Activated T-cell treated with anti-CD3 and anti-CD28 coated beads for 1 hour (primary cell): Measurements from ENCODE around the gene TOM1L2.
"Not testable (repeated sequence)": the region's sequence is repeated elsewhere in the genome, so short reads cannot be mapped to it uniquely, and the experiment has no call there.

Source experiments
- DNase-seq: peaks from one replicate; pipeline ENCODE4 v3.0.0-alpha.2; 2020; ENCODE audit warnings: low read depth

The TOM1L2 gene

DNA sequence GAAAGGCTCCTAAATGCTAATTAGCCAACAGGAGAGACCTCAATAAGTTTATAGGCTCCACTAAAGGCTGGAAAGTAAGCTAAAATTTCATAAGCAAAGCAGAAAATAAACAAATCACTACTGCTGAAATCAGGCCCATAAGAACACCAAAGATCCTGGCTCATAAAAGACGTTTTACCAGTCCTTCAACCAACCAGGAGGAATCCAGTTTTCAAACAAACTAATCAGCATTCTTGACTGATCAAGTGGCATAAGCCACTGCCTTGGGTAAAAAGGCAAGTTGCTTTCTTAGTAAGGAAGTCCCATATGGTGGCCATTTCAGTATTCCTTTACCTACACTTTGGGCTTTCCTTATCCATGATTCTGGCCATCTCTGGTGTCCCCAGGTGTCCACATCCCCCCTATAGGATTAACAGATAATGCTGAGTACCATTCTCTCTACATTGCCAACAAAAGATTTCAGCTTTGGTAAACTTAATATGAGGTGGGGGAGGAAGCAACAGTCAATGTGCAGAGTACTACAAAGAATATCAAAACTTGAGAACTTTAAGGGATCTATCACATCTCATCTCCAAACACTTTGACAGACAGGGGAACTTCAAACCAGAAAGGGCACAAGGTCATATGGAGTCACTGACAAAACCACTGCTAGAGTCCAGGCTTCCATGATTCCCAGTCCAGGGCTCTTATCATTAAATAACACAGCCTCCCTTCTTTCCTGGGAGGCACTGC, 1.3 kb downstream of the TOM1L2 start:
- DNase-seq: no peak

DNA sequence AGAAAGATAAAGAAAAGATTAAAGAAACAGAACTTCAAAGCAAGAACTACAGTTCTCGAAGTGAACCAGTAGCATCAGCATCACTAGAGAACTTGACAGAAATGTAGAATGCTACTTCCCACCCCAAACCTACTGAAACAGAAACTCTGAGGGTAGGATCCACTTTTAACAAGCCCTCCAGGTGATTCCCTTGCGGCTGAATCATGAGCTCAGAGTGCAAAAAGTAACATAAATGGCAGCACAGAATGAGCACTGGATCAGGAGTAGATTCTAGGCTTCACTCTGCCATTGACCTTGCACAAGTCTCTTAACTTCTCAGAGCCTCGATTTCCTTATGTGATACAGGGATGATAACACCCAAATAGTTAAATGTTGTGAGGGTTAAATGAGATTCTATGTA, 5.8 kb downstream of the TOM1L2 start:
- DNase-seq: no peak

GRCh38 chr17:17965152-17965721, 7.0 kb downstream of the TOM1L2 start:
- no peak for DNase-seq

DNA sequence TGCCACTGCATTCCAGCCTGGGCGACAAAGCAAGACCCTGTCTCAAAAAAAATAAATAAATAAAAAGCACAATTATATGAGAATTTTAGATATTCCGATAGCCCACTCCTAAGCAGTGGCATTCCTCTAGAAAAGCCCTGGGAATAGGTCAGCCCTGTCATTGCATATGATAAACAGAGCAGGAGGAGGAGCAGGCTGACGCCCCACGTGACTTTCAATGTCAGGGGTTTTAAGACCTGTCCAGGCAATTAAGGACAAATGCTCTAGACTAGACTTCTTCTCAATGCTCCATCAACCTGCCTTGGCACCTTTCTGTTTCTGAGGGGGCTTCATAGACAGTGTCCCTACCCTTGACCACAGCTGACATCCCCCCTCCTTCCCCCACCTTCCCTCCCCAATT, 7.5 kb downstream of the TOM1L2 start:
- DNase-seq: no peak

DNA sequence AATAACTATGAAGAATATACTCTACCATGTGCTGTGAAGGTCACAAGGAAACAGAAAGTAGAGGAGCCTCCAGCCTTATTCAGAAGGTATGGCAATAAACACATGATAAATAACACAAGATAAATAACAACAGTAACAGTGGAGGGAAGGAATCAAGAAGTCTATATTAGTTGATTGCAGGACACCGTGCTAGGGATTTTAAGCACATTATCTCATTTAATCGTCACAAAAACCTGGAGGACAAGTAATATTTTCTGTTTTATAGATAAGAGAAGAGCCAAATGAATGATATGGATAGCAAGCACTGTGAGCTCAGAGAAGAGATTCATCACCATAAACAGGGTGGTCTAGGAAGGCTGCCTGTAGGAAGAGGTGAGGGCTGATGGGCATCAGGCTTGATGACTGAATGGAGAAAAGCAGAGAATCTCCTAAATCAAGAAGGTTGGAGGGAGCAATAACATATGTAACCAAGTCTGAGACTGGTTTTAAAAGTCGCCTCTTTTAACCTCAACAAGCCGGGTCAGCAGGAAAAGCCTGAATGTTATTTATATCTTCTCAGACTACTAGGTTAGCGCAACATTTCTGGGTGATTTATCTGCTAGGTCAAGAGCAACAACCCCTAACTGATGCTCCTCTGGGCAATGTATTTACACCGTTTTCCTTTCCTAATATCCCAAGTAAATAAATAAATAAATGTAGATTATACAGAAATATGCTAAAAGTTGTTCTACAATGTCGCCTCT, 8.3 kb downstream of the TOM1L2 start:
- no peak for DNase-seq

DNA sequence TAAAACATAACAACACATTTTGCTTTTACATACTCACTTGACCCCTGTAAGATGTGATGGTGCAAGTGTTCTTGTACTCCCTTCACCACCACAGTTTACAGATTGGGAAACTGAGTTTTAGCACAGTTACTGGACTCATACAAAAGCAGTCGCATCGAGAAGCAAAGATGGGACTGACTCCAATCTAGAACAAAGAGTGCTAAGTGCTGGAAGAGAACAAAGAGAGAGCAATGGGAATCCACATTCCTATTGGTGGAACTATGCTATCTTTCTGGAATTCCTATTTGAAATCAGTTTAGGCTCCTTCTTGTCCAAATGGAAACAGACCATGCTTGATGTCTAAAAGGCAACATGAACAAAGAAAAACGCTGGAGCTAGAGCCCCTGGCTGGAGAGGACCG, 9.1 kb downstream of the TOM1L2 start:
- no peak for DNase-seq

DNA sequence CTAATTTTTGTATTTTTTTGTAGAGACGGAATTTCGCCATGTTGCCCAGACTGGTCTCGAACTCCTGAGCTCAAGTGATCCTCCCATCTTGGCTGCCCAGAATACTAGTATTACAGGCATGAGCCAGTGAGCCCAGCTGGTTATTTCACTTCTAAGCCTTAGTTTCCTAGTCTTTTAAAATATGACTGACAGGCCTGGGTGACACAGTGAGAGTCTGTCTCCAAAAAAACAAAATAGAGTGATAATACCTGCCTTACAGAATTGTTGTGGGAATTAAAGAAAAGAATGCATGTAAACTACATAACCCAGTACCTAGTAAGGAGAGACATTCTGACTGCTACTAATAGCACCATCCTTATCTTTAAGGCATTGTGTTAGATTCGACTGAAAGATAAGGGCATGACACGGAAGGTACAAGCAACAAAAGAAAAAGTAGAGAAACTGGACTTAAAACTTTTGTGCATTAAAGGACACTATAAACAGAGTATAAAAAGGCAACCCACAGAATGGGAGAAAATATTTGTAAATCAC, 11.6 kb downstream of the TOM1L2 start:
- no peak for DNase-seq

- no peak for DNase-seq
Observed at GRCh38 chr17:17959520-17960361, 12.5 kb downstream of the TOM1L2 start.

GRCh38 chr17:17958982-17959381, 13.2 kb downstream of the TOM1L2 start:
- DNase-seq: no peak

- DNase-seq: no peak
Observed at GRCh38 chr17:17957584-17957916, 14.7 kb downstream of the TOM1L2 start.

DNA sequence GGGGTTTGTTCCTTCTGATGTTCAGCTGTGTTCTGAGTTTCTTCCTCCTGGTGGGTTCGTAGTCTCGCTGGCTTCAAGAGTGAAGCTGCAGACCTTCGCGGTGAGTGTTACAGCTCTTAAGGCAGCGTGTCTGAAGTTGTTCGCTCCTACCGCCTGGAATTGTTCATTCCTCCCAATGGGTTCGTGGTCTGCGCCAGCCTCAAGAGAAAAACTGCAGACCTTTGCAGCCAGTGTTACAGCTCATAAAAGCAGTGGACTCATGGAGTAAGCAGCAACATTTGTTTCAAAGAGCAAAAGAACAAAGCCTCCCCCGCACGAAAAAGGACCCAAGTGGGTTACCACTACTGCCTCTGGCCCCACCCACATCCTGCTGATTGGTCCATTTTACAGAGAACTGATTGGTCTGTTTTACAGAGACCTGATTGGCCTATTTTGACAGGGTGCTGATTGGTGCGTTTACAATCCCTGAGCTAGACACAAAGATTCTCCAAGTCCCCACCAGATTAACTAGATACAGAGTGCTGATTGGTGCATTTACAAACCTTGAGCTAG, 16.3 kb downstream of the TOM1L2 start:
- DNase-seq: not testable (repeated sequence)

DNA sequence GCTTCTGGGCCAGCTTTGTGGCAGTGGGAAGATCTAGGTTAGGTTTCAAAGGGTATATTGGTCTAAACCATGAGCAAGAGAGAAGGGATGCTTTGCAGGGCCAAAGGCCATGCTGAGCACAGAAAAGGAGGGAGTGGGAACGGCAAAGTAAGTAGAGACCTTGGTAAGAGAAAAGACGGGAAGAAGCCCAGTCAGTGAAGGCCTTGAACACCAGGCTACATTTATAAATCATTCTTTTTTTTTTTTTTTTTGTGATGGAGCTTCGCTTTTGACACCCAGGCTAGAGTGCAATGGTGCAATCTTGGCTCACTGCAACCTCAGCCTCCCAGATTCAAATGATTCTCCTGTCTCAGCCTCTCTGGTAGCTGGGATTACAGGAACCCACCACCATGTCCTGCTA, 18.1 kb downstream of the TOM1L2 start:
- DNase-seq: no peak

DNA sequence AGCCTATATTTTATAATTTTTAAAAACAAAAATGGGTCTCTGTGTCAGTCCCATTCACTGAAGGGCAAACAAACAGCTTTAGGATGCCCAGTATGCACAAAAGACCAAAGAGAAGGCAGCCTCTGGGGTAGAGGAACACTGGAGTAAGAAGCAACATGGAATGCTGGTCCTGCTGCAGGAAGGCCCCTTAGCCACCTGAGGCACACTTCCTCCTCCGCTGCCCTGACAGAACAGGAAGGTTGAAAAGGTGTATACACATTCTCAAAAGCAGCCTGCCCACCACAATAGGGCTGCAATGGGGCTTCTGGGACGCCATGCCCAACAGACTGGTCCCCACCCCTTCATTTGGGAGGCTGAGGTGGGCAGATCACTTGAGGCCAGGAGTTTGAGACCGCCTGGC, 19.5 kb downstream of the TOM1L2 start:
- DNase-seq: no peak

DNA sequence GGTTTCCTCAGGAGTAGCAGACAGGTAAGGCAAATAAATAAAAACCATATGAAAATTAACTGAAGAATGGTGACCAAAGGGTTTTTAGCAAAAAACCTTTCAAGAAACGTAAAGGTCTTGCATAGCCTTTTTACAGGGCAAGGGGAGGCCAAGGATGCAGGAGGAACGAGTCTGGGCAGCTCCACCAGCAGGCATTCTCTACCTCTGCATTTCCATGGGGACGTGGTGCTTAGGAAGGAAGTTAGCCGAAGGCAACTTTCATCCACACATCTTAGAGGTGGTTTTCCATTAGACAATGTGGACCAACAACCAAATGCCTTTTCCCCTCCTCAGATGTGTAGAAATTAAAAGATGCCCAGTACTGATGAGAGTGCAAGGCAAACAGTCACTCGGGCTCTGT, 20.7 kb downstream of the TOM1L2 start:
- no peak for DNase-seq

DNA sequence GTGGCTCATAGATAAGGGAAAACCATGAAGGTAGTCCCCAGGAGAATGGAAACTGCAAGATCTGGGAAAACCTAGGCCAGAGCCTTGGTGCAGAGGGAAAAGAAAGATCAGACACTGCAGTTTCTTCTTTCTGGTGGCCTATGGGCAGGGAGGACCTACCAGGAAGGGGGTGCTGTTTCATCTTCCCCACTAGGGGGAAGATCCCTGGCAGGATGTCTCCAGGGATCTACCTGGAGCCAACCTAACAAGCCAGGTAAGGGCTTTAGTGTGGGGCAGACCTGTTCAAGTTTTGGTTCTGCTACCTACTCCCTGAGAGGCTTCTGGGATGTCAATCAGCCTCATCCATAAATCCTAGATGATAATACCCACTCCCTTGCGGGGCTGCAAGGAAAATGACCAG, 21.4 kb downstream of the TOM1L2 start:
- no peak for DNase-seq

GRCh38 chr17:17950347-17950746, 21.9 kb downstream of the TOM1L2 start:
- no peak for DNase-seq

- no peak for DNase-seq
Observed at GRCh38 chr17:17947966-17948365, 24.2 kb downstream of the TOM1L2 start.

DNA sequence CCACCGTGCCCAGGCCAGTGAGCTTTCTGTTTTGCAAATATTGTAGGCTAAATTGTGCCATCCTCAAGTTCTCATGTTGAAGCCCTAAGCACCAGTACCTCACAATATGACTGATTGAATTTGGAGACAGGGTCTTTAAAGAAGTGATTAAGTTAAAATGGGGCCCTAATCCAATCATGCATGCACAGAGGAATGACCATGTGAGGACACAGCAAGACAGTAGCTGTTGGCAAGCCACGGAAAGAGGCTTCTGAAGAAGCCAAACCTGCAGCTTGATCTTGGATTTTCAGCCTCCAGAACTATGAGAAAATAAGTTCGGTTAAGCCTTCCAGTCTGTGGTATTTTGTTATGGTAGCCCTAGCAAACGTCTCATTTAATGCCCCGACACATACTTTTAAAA, 24.9 kb downstream of the TOM1L2 start:
- no peak for DNase-seq

DNA sequence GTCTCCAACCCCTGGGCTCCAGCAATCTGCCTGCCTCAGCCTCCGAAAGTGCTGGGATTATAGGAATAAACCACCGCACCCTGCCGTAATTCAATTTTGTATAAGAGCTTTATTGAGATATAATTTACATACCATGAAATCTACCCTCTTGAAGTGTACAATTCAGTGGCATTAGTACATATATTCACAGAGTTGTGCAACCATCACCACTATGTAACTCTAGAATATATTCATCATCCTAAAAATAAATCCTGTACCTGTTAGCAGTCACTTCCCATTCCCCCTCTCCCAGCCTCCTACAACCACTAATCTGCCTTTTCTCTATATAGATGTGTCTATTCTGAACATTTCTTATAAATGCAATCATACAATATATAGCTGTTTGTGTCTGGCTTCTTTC, 26.1 kb downstream of the TOM1L2 start:
- no peak for DNase-seq

DNA sequence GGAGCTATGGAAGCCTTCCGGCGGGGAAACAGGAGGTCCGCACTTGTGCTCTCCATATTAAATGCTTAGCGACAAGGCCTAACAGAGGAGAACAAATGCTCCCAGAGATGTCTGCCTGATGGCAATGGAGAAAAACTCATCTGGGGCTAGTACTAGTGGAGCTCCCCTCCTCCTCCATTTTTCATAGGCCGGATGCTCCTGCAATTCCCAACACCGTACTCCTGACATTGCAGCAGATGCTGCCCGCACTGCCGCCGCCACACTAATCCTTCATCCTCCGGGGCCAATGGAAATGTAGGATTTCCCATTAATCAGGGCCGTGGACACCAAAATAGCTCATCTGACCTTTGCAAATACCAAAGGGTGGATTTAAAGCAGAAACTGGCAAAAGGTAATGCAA, 27.5 kb downstream of the TOM1L2 start:
- no peak for DNase-seq

DNA sequence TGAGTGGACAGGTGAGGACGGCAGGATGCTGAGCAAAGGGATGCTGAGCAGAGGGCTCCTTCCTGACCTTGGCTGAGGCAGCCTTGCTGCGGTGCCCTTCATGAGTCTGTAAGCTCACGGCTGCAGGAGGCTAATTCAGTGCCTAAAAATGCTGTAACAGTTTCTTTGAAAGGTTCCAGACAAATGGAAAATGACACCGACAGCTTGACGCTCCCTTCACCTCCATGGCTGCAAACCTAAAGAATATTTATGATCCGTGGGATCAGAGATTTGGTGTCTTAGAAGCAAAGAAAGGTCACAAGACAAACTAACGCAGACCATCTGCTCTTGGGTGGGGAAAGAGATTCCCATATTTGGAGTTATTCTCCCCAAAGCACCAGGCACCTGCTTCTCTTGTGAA, 28.0 kb downstream of the TOM1L2 start:
- DNase-seq: no peak
